ENCODE results near the gene ETNK2. TPM values are rescaled to one million over a fixed set of nuclear protein-coding genes. Genes with fewer than 3 reads are reported as not detected.

Gene ETNK2
- total and polyA plus RNA-seq, 4 donors: 10.1 to 18.0 (median 14.4) TPM

GRCh38 chr1:204134103-204134502, 17.7 kb downstream of the ETNK2 start:
- Histone ChIP-seq H3K36me3 (ENCODE audit: control insufficient read depth in 1 of 2, insufficient read depth in 2 of 2, low read length in 1 of 2) (peaks cover 0 to 8% of the 10 kb centered on the region in 2 donors), H3K27ac (ENCODE audit: low read depth in 1 of 2, low read length in 2 of 2) (no peak overlapping the region), H3K27me3 (ENCODE audit: control insufficient read depth in 1 of 2, insufficient read depth in 2 of 2, low read length in 1 of 2) (no peaks in the 10 kb centered on the region), H3K4me1 (ENCODE audit: control insufficient read depth in 1 of 2, insufficient read depth in 2 of 2, low read length in 2 of 2) (no peaks in the 10 kb centered on the region), H3K4me3 (ENCODE audit: low read length in 2 of 2) (no peak overlapping the region), H3K9me3 (ENCODE audit: control insufficient read depth, low read length) (no peaks in the 10 kb centered on the region)
- no peak for DNase-seq
- ATAC-seq (ENCODE audit: low FRiP score): no peak
- 83 to 89% methylated on average over 11 of the region's 11 CpGs for WGBS, 2 donors
- intact Hi-C loops (cut with DNase I): no loop called here

GRCh38 chr1:204132718-204133117, 19.1 kb downstream of the ETNK2 start:
- Histone ChIP-seq H3K27ac (ENCODE audit: low read depth in 1 of 2, low read length in 2 of 2) (no peak overlapping the region), H3K27me3 (ENCODE audit: control insufficient read depth in 1 of 2, insufficient read depth in 2 of 2, low read length in 1 of 2) (no peaks in the 10 kb centered on the region), H3K9me3 (ENCODE audit: control insufficient read depth, low read length) (no peaks in the 10 kb centered on the region), H3K36me3 (ENCODE audit: control insufficient read depth in 1 of 2, insufficient read depth in 2 of 2, low read length in 1 of 2) (no peaks in the 10 kb centered on the region), H3K4me3 (ENCODE audit: low read length in 2 of 2) (no peak overlapping the region), H3K4me1 (ENCODE audit: control insufficient read depth in 1 of 2, insufficient read depth in 2 of 2, low read length in 2 of 2) (no peaks in the 10 kb centered on the region)
- no peak for DNase-seq
- 52 to 59% methylated on average over 6 of the region's 6 CpGs for WGBS, 2 donors
- intact Hi-C loops (cut with DNase I): no loop called here
- no peak for ATAC-seq (ENCODE audit: low FRiP score)

- DNase-seq (no peak), ATAC-seq (ENCODE audit: low FRiP score) (no peak)
- no peak overlapping the region for H3K27ac ChIP-seq (ENCODE audit: low read depth in 1 of 2, low read length in 2 of 2)
- H3K4me3 ChIP-seq (ENCODE audit: low read length in 2 of 2): no peak overlapping the region
- intact Hi-C loops (cut with DNase I): no loop called here
- WGBS, 2 donors: 89 to 92% methylated on average over 4 of the region's 4 CpGs
- no peaks in the 10 kb centered on the region for H3K9me3 ChIP-seq (ENCODE audit: control insufficient read depth, low read length)
- no peaks in the 10 kb centered on the region for H3K4me1 ChIP-seq (ENCODE audit: control insufficient read depth in 1 of 2, insufficient read depth in 2 of 2, low read length in 2 of 2)
- no peaks in the 10 kb centered on the region for H3K27me3 ChIP-seq (ENCODE audit: control insufficient read depth in 1 of 2, insufficient read depth in 2 of 2, low read length in 1 of 2)
- H3K36me3 ChIP-seq (ENCODE audit: control insufficient read depth in 1 of 2, insufficient read depth in 2 of 2, low read length in 1 of 2): no peaks in the 10 kb centered on the region
These were observed 19.9 kb downstream of the ETNK2 start for GRCh38 chr1:204131978-204132377.

GRCh38 chr1:204130981-204131892, 20.6 kb downstream of the ETNK2 start:
- no peaks in the 10 kb centered on the region for H3K4me1 ChIP-seq (ENCODE audit: control insufficient read depth in 1 of 2, insufficient read depth in 2 of 2, low read length in 2 of 2)
- no peaks in the 10 kb centered on the region for H3K9me3 ChIP-seq (ENCODE audit: control insufficient read depth, low read length)
- H3K27me3 ChIP-seq (ENCODE audit: control insufficient read depth in 1 of 2, insufficient read depth in 2 of 2, low read length in 1 of 2): no peaks in the 10 kb centered on the region
- H3K36me3 ChIP-seq (ENCODE audit: control insufficient read depth in 1 of 2, insufficient read depth in 2 of 2, low read length in 1 of 2): no peaks in the 10 kb centered on the region
- intact Hi-C loops (cut with DNase I): no loop called here
- WGBS, 2 donors: 43 to 46% methylated on average over 11 of the region's 11 CpGs
- no peak overlapping the region for H3K27ac ChIP-seq (ENCODE audit: low read depth in 1 of 2, low read length in 2 of 2)
- ATAC-seq (ENCODE audit: low FRiP score) (no peak), DNase-seq (no peak)
- H3K4me3 ChIP-seq (ENCODE audit: low read length in 2 of 2): no peak overlapping the region

- Histone ChIP-seq H3K4me1 (ENCODE audit: control insufficient read depth in 1 of 2, insufficient read depth in 2 of 2, low read length in 2 of 2) (no peaks in the 10 kb centered on the region), H3K4me3 (ENCODE audit: low read length in 2 of 2) (no peak overlapping the region), H3K36me3 (ENCODE audit: control insufficient read depth in 1 of 2, insufficient read depth in 2 of 2, low read length in 1 of 2) (no peaks in the 10 kb centered on the region), H3K27me3 (ENCODE audit: control insufficient read depth in 1 of 2, insufficient read depth in 2 of 2, low read length in 1 of 2) (no peaks in the 10 kb centered on the region), H3K9me3 (ENCODE audit: control insufficient read depth, low read length) (no peaks in the 10 kb centered on the region), H3K27ac (ENCODE audit: low read depth in 1 of 2, low read length in 2 of 2) (no peak overlapping the region)
- intact Hi-C loops (cut with DNase I): no loop called here
- ATAC-seq (ENCODE audit: low FRiP score) (no peak), DNase-seq (no peak)
- 41 to 43% methylated on average over 4 of the region's 4 CpGs for WGBS, 2 donors
These were observed 21.7 kb downstream of the ETNK2 start for GRCh38 chr1:204130178-204130577.

- WGBS, 2 donors: 13 to 21% methylated on average over 21 to 29 of the region's 29 CpGs
- ATAC-seq (ENCODE audit: low FRiP score) (peak; percentile 86), DNase-seq (peak; percentile 76 to 91)
- H3K27ac ChIP-seq (ENCODE audit: low read depth in 1 of 2, low read length in 2 of 2): no peak overlapping the region
- H3K27me3 ChIP-seq (ENCODE audit: control insufficient read depth in 1 of 2, insufficient read depth in 2 of 2, low read length in 1 of 2): no peaks in the 10 kb centered on the region
- H3K36me3 ChIP-seq (ENCODE audit: control insufficient read depth in 1 of 2, insufficient read depth in 2 of 2, low read length in 1 of 2): no peaks in the 10 kb centered on the region
- no peaks in the 10 kb centered on the region for H3K9me3 ChIP-seq (ENCODE audit: control insufficient read depth, low read length)
- intact Hi-C loops (cut with DNase I): loop anchor here (2.0 kb wide), 2 partner anchors 56 to 268 kb away; partner anchors contain the start of genes SNRPE (in 1 of the 2) and SOX13 (in 1 of the 2)
- no peaks in the 10 kb centered on the region for H3K4me1 ChIP-seq (ENCODE audit: control insufficient read depth in 1 of 2, insufficient read depth in 2 of 2, low read length in 2 of 2)
- H3K4me3 ChIP-seq (ENCODE audit: low read length in 2 of 2): no peak overlapping the region
These were observed 22.6 kb downstream of the ETNK2 start for GRCh38 chr1:204128964-204129896.

GRCh38 chr1:204128464-204128963, 23.3 kb downstream of the ETNK2 start:
- WGBS, 2 donors: 65 to 79% methylated on average over 4 of the region's 4 CpGs
- DNase-seq (no peak), ATAC-seq (ENCODE audit: low FRiP score) (no peak)
- Histone ChIP-seq H3K9me3 (ENCODE audit: control insufficient read depth, low read length) (no peaks in the 10 kb centered on the region), H3K4me3 (ENCODE audit: low read length in 2 of 2) (no peak overlapping the region), H3K27ac (ENCODE audit: low read depth in 1 of 2, low read length in 2 of 2) (no peak overlapping the region), H3K27me3 (ENCODE audit: control insufficient read depth in 1 of 2, insufficient read depth in 2 of 2, low read length in 1 of 2) (no peaks in the 10 kb centered on the region), H3K36me3 (ENCODE audit: control insufficient read depth in 1 of 2, insufficient read depth in 2 of 2, low read length in 1 of 2) (no peaks in the 10 kb centered on the region), H3K4me1 (ENCODE audit: control insufficient read depth in 1 of 2, insufficient read depth in 2 of 2, low read length in 2 of 2) (no peaks in the 10 kb centered on the region)
- intact Hi-C loops (cut with DNase I): loop anchor here (2.0 kb wide), 2 partner anchors 56 to 268 kb away; partner anchors contain the start of genes SNRPE (in 1 of the 2) and SOX13 (in 1 of the 2)

GRCh38 chr1:204127597-204128242, 24.1 kb downstream of the ETNK2 start:
- ATAC-seq (ENCODE audit: low FRiP score) (peak; percentile 74), DNase-seq (peak; percentile 78 to 89)
- no peaks in the 10 kb centered on the region for H3K4me1 ChIP-seq (ENCODE audit: control insufficient read depth in 1 of 2, insufficient read depth in 2 of 2, low read length in 2 of 2)
- H3K27me3 ChIP-seq (ENCODE audit: control insufficient read depth in 1 of 2, insufficient read depth in 2 of 2, low read length in 1 of 2): no peaks in the 10 kb centered on the region
- H3K36me3 ChIP-seq (ENCODE audit: control insufficient read depth in 1 of 2, insufficient read depth in 2 of 2, low read length in 1 of 2): peaks cover 0 to 1% of the 10 kb centered on the region in 2 donors
- intact Hi-C loops (cut with DNase I): loop anchor here (2.0 kb wide), 2 partner anchors 55 to 267 kb away; partner anchors contain the start of genes SNRPE (in 2 of the 2) and SOX13 (in 2 of the 2)
- no peaks in the 10 kb centered on the region for H3K9me3 ChIP-seq (ENCODE audit: control insufficient read depth, low read length)
- H3K27ac ChIP-seq (ENCODE audit: low read depth in 1 of 2, low read length in 2 of 2): no peak overlapping the region
- H3K4me3 ChIP-seq (ENCODE audit: low read length in 2 of 2): no peak overlapping the region
- WGBS, 2 donors: 13 to 14% methylated on average over 5 of the region's 5 CpGs
